Measurements from ENCODE around the gene GPC6.
"Not testable (repeated sequence)": the region's sequence is repeated elsewhere in the genome, so short reads cannot be mapped to it uniquely, and the experiment has no call there.

The GPC6 gene

GRCh38 chr13:93226623-93227279 is at the start of gene GPC6:
Gene GPC6 (plus strand): TSS chr13:93226807.
- DNase-seq: no peak

GRCh38 chr13:93180356-93180969 is 46.1 kb upstream of the GPC6 start:
- DNase-seq: no peak

- no peak for DNase-seq
Measured at GRCh38 chr13:93182406-93182805, 44.2 kb upstream of the GPC6 start.

GRCh38 chr13:93183302-93183701 is 43.3 kb upstream of the GPC6 start:
- DNase-seq: no peak

DNA sequence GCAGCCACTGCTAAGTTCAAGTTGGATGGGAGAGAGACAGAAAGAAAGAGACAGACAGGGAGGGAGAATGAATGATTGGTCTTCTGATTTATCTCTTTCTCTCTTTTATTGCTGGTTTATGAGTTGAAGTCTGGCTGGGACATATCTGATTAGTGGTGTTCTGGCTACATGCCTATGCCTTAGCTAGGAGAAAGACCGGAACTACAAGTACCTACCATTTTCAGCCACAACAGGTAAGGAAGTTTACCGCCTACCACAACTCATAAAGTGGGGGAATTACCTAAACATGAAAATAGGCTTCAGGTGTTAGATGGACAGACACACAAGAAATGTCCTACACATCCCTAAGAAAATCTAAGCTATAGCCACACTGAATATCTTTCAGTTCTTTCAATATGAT is 36.6 kb upstream of the GPC6 start:
- no peak for DNase-seq

DNA sequence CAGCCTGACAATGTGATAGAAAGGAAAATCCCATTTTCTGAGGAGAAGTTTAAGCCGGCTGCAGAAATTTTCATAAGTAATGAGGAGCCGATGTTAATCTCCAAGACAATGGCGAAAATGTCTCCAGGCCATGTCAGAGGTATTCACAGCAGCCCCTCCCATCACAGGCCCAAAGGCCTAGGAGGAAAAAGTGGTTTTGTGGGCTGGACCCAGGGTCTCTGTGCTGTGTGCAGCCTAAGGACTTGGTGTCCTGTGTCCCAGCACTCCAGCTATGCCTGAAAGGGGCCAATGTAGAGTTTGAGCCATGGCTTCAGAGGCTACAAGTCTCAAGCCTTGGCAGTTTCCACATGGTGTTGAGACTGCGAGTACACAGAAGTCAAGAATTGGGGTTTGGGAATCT is 32.9 kb upstream of the GPC6 start:
- DNase-seq: no peak

DNA sequence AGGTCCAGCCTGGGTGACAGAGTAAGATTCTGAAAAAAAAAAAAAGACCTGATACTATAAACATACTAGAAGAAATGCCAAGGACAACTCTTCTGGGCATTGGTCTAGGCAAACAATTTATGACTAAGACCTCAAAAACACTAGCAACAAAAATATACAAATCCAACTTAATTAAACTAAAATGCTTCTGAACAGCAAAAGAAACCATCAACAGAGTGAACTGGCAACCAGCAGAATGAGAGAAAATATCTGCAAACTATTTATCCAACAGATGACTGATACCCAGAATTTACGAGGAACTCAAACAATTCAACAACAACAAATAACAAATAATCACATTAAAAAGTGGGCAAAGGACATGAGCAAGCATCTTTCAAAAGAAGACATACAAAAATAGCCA is 26.8 kb upstream of the GPC6 start:
- DNase-seq: no peak

DNA sequence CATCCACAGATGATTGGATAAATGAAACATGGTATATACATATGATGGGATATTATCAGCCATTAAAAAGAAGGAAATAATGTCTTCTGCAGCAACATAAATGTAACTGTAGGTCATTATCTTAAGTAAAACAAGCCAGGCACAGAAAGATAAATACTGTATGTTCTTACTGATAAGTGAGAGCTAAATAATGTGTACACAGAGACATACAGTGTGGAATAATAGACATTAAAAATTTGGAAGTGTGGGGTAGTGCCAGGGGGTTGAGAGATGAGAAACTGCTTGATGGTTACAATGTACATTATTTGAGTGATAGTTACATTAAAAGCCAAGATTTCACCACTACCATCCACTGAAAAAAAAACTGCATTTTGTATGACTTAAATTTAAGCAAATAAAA is 26.0 kb upstream of the GPC6 start:
- no peak for DNase-seq

DNA sequence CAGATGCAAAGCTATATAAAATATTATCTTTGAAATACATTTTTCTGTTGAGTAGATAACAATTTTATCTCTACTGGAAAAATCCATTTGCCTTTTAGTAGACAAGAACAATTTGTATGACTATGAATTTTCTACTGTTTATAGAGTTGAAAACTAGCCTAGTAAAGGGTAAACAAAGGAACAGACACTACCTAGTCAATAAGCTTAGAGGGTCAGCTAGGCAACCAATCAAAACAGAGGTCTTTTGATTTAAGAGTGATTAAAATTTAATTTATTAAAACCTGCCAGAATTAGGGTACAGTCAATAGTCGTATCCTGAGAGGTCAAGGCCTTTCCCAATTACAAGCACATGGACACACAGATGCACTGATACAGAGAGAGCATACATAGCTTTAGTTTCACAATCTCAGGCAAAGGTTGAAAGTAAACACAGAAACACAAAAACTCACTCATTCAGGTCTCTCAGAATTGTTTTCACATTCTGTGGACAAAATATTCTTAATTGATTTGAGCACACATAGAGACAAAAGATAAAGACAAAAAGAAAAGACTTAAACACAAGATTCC is 24.5 kb upstream of the GPC6 start:
- no peak for DNase-seq

DNA sequence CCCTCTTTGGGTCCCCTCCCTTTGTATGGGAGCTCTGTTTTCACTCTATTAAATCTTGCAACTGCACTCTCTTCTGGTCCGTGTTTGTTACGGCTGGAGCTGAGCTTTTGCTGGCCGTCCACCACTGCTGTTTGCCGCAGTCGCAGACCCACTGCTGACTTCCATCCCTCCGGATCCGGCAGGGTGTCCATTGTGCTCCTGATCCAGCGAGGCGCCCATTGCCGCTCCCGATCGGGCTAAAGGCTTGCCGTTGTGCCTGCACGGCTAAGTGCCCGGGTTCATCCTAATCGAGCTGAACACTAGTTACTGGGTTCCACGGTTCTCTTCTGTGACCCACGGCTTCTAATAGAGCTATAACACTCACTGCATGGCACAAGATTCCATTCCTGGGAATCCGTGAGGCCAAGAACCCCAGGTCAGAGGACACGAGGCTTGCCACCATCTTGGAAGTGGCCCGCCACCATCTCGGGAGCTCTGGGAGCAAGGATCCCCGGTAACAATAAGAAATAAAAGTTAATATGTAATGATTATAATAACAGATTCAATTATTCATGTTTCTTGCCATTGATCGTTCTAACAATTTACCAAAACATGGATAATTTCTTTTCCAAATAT is 19.7 kb upstream of the GPC6 start:
- DNase-seq: not testable (repeated sequence)

DNA sequence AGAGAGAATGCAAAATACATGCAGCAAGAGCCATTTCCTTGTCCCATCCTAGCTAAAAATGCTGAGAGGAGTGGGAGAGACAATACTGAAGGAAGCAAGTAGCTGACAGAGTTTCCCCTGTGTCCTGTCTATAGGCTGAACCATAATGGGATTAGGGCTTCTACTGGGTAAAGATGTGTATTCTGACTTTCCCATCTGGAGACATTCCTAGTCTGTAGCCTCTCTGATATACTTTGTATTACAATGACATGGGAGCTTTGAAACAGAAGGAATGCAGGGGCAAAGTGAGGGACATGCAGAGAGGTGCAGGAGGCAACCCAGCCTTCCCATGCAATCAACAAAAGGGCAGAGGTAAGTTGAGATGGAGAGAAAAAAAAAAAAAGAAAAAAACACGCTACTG is 10.5 kb upstream of the GPC6 start:
- DNase-seq: no peak

- no peak for DNase-seq
Measured at GRCh38 chr13:93217721-93218261, 8.8 kb upstream of the GPC6 start.

- no peak for DNase-seq
Measured at GRCh38 chr13:93218583-93218982, 8.0 kb upstream of the GPC6 start.

- DNase-seq: no peak
Measured at GRCh38 chr13:93220073-93220472, 6.5 kb upstream of the GPC6 start.

- no peak for DNase-seq
Measured at GRCh38 chr13:93222976-93223375, 3.6 kb upstream of the GPC6 start.

- DNase-seq: no peak
Measured at GRCh38 chr13:93224535-93224934, 2.1 kb upstream of the GPC6 start.

GRCh38 chr13:93225610-93226009 is 997 bp upstream of the GPC6 start:
- no peak for DNase-seq

- no peak for DNase-seq
Measured at GRCh38 chr13:93226065-93226622, 463 bp upstream of the GPC6 start.

GRCh38 chr13:93227280-93227877 is 772 bp downstream of the GPC6 start:
- DNase-seq: no peak

DNA sequence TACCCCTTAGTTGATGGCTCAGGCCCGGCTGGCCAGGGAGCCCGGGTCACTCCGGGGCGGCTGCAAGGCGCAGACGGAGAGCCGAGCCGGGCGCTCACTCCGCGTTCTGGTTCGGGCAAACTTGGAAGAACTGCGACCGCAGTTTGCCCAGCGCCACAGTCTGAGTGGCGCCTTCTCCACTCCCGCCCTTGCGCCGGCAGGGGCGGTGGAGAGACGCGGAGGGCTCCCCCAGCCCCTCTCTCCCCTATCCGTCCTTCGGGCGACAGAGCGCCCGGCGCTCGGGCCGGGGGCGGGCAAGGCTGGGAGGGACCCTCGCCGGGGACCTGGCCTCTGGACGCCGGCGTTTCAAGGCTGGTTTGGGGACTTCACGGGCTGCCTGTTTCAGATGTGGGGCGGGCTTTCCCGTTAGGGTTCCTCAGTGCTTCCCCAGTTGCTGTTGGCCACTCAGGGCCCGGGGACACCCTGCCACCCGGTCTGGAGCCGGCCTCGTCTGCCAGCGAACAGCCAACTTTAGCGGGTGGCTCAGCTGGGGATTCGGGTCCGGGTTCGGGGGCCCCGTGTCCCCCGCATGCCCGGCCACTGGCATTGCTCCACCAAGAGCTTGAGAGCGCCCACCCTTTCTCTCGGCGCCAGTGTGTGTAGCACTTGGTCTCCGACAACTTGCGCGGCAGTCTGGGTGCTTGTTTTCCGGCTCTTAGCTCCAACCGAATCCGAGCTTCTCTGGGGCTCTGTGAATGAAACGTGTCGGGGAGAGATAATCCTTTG is 1.5 kb downstream of the GPC6 start:
- no peak for DNase-seq

- DNase-seq: no peak
Measured at GRCh38 chr13:93228643-93228937, 2.0 kb downstream of the GPC6 start.

DNA sequence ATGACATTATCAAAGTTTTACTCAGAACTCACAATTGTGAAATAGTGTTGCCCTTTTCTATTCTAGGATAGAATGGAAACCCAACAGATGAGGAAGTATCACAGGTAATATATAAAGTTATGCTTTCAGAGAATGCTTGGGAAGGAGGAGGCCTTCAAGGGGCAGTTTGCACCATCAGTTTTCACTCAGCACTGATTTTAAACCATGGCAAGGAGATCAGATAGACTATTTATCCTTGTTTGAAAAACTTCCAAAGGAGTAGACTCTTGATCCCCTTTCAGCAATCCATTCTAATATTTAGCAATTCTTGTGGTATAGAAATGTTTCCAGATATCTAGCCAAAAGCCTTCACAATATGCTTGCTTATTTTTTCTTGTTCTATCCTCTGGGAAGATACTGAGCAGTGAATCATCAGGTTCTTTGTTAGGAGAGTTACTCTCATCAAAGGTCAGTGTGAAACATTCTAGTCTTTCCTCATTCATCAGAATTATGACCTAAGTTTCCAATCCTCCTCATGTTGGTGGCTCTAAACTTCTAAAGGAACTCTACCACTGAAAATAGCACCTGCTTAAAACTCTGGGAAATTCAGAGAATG is 3.8 kb downstream of the GPC6 start:
- DNase-seq: no peak
